Activated CD4-positive, alpha-beta T cell treated with anti-CD3 and anti-CD28 coated beads, Interleukin-2, amount 50 U/mL, for 1 hour (primary cell): ENCODE results near the gene ALDOA.
"Not testable (repeated sequence)": the region's sequence is repeated elsewhere in the genome, so short reads cannot be mapped to it uniquely, and the experiment has no call there.

Experiments
- DNase-seq: peaks from one replicate; pipeline ENCODE4 v3.0.0-alpha.2; 2020

ALDOA gene

DNA sequence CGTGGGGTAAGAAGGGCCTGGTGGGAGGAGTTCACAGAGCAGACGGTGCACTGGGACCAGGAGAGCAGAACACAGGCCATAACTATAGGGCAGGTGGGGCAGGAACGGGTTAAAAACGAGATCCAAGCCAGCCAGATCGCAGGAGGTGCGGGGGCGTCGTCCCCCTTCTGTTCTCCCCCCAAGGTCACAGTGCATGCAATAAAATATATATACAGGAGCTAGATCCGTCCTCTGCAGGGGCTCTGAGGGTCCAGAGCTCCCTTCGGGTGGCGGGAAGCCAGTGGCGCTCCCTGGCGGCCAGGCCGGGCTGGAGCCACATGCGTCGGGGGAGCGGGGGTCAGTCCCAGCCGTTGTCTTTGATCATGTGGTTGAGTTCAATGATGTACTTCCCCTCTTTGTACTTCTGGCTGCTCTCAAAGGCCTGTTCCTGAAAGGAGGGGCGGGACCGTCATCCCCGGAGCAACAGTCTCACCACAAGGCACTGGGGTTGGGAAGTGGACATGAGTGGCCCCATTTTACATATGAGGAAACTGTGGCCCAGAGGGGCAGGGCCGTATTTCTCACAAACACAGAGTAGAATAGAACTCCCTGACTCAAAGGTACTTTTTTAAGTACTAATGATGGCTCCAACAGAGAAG, 26.9 kb downstream of the ALDOA start:
- peak; percentile 55 for DNase-seq

DNA sequence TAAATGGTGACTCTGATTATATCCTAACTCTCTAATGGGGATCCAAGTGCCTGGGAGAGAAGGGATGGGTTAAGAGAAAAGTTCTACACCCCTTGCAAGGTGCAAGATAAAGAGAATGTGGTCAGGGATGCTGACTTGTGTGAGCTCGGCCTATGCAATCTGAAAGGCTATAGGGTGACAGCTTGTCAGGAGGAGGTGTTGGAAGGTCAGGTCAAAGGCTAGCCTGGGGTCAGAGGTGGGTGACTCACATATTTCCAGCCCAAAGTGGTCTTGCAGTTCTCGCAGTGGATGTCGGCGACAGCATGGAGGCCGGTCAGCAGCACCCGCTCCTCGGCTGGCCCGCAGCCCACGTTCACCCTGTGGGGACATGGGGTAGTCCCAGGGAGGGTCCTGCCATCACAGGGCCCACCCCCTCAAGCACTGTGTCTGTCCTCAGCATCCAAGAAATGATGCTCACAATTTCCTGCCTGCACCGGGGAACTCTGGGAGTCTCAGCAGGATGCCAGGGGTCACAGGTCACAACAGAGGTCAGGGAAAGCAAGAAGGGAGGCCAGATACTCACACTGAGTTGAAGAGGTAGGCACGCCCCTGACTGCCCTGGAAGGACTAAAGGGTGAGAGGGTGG, 29.1 kb downstream of the ALDOA start:
- no peak for DNase-seq

DNA sequence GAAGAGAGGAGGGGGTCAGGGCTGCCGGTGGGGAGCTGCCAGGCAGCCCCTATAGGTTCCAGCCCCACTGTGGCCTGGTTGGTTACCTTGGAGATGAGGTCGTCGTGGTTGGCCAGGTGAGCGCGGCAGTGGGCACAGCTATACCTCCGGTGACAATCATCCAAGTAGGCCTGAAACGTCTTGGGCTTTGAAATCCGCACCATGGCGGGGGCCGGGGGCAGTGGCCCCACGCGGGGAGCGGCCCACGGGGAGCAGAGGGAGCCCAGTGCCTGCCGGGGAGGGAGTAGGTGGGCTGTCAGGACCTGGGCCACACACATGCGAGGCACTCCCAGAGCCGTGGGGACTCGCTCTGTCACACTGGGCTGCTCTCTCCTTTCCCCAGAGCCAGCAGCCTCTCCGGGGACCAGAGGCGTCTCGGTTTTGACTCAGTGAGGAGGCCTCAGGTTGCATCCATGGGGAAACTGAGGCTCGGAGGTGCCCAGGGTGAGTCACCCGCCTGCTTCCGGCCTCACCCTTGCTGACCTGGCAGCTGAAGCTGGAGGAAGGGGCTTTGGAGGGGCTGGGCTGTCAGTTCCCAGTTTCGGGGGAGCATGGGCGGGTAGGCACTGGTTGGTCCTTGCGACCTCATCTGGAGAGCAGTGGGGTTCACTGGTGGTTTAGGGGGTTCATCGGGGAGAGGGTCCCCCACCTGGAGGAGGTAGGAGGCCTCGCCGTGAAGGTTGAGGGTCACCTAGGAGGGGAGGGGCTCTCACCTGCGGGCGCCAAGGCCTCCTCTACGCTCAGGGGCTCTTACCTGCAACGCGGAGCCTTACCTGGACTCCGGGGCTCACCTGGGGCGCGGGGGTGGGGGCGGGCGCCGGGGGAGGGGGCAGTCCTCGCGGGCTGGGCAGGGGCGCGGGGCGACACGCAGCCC, 29.9 kb downstream of the ALDOA start:
- peak; percentile 23 for DNase-seq

DNA sequence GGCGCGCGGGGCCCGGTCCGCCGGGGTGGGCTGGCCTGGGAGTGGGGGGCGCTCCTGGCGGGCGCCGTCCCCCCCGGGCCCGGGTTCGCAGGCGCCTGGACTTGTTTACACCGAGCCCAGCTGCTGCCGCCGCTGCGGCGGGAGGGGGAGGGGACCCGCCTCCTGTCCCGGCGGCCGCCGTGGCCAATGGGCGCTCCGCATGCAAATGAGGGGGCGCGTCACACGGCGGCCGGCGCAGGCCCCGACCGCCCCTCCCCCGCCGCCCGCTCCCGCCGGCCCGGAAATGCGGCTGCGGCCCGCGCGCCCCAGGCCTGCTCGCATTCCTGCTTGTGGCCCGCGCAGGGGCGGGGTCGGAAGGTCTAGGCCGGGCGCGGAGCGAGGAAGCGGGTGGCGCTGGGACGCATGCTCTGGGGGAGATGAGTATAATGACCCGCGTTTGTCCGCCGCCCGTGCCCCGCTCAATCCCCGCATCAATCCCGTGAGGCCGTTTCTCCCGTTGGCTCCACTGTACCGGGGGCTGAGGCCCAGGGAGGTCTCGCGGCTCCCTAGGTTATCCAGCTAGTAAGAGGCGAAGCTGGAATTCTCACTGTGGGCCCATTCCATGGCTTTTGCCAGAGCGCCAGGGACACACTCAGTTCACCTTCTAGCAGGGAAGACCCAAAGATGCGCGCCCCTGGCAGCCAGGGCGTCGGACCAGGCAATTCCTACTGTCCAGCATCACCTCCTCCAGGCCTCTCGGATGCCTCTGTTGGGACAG, 30.7 kb downstream of the ALDOA start, which contains the start of gene YPEL3:
Gene YPEL3, minus strand, starts transcription at position 109 of the 757 bp plus-strand sequence. CDS start 731 bp downstream, outside the sequence.
- DNase-seq = peak; percentile 86

DNA sequence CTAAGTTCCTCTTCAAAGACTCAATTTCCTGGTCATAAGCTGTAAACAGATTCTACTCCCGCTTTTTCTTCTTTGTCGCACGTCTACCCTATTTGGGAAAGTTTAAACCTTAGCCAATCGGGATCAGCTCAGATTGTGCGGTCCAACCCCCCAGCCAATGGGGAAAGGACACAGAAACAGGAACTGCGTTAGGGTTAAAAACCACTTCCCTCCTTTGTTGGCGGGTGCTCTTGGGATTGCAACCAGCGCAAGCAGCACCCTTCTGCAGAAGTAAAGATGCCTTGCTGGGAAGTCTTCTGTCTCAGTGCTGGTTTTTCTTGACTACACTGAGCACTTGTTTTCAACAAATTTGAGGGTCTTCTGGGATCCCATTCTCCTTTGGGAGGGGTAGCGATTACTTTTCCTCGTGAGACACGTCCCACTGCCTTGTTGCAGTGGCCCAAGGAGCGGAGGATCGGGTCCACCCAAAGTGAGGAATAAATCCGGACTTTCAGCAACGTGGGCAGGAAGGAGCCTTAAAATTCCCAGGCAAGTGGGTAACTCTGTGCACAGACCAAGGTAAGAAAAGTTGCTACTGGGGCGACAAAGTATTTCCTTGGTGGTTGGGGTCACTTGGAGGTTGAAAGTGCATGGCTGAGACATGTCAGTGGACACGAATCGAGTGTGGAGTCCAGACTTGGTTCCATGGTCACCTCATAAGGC, 31.5 kb downstream of the ALDOA start:
- DNase-seq = no peak

DNA sequence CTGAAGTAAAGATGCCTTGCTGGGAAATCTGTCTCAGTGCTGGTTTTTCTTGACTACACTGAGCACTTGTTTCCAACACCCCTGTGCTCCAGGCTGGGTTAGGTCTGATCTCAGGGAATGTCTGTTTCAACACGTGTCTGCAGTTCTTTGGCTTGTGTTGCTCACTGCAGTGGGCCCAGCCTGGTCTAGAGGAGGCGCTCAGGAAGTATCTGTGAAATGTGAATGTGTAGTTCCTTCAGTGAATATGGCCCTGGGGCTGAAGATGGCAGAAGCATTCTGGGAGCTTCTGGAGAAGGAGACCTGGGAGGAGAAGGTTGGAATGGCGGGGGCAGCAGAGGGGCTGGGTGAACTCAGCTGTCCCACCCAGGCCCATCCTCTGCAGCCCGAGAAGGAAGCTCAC, 38.5 kb downstream of the ALDOA start:
- DNase-seq = no peak

DNA sequence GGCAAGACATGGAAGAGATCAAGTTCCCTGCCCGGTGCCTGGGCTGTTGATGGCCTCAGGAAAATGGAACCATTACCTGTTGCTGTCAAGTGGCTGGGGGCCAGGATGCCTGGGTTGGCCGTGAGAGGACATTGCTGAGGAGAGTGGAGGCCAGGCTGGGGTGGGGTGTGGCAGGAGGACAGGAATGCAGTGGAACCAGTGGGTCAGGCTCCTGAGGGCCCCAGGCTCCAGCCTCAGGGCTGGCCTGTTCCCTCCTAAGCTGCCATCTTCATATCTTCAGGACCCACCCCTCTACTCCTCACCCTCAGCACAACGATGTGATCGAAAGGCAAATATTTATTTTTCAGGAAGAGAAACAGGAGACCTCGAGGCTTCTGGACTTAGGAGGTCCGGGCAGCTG, 38.9 kb downstream of the ALDOA start:
- no peak for DNase-seq

DNA sequence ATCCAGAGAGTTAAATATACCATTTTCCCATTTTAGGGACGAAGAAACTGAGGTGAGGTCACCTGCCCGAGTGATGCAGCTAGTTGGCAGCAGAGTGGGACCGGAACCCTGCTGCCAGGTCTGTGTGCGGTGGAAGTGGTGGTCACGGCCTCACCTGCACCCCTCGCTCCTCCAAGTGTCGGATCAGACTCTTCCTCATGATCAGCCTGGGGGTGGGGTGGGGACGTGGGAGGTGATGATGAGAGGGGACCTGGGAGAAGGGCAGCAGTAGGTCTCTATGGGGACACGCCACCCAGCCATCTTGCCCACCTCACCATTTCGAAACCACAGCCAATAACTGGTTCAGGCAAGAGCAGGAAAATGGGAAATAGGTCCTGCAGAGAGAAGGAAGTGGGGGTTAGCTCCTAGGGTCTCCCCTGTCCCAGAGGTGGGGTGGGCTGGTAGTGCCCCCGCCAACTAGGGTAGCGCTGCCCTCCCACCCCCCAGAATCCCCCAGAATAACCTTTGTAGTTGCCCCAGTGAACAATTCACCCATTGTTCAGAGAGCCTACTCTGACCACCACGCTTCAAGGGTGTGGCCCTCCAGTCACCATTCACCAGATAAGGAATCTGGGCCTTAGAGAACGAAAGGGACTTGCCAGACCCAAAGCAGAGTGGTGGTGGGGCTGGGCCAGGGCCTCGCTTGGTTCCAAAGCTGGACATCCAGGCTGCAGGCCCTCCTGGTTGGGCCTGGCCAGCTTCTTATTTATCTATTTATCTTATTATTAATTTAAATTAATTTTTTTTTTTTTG, 42.7 kb downstream of the ALDOA start:
- DNase-seq = no peak

DNA sequence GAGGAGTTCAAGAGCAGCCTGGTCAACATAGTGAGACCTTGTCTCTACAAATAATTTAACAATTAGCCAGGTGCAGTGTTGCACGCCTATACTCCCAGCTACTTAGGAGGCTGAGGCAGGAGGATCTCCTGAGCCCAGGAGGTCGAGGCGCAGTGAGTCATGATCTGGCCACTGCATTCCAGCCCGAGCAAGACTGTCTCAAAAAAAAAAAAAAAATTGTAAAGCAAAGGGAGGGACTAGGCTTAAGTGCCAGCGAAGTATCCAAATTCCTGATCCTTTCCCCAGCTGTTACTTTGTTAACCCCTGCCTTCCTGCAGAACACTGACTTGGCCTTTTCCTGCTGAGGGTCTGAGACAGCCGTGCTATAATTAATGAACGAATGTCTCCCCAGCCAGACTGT, 45.1 kb downstream of the ALDOA start:
- no peak for DNase-seq

DNA sequence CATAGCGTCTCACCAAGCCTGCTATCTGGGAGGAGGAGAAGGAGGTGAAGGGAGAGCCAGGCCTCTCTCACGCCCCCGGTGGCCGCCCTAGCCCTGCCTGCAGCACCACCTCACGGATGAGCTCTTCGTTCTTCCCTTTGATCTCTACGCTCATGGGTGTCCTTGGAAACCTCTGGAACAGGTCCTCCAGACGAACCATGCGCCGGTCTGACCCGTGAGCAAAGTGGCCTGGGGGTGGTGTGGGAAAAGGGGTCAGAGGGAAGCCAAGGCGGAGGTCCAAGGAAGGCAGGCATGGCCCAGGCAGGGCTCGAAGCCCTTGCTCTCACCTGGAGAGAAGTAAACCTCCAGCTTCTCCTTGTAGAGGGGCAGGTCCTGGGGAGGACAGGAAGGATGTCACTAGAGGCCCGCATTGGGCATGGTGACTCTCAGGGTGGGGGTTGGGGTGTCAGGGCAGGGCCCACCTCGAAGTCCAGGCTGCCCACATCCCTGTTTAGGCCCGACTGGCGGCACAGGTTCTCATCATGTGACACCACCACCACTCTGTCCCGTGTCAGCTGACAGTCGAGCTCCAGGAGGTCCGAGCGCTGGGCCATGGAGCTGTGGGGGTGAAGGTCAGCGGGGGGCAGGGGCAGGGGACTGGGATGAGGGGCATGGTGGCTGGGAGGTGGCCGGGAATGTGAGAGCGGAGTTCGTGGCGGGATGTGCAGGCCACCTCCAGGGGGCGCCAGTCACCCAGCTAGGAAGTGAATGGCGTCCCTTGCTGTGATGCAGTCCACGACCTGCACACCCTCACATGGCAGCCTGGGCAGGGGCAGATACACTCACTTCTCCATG, 46.9 kb downstream of the ALDOA start:
- DNase-seq = peak; percentile 54

DNA sequence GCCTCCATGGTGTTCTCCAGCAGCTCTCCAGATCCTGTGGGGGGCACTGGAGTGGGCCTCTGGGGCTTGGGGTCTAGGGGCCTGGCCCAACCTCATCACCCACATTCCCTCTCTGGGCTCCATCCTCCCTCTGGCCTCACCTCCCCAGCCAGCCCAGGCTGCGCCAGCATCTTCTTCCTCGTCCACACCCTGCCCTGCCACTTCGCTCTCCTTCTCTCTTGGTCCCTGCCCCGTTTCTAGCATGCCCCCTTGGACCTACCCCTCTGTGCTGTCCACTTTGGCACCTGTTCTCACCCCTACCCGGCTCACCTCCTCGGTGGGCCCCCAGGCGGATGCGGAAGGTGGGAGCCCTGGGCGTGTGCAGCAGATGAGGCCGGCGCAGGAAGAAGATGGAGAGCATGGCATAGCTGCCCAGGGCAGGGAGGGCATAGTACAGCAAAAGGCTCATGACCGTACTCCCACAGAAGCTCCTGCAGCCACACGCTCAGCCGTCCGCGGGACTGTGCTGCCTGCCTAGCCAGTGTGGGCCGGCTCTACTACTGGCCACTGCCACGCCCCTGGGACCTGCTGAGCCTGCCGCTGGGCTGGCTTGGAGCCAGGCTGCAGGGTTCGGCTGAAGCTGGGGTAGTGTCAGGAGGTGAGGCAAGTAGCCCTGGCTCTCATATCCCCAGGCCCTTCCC, 47.6 kb downstream of the ALDOA start, which contains the start of gene GDPD3:
Gene GDPD3, minus strand, starts transcription at position 507 of the 680 bp plus-strand sequence. Its CDS starts 59 bp downstream, at position 448.
- DNase-seq = no peak

DNA sequence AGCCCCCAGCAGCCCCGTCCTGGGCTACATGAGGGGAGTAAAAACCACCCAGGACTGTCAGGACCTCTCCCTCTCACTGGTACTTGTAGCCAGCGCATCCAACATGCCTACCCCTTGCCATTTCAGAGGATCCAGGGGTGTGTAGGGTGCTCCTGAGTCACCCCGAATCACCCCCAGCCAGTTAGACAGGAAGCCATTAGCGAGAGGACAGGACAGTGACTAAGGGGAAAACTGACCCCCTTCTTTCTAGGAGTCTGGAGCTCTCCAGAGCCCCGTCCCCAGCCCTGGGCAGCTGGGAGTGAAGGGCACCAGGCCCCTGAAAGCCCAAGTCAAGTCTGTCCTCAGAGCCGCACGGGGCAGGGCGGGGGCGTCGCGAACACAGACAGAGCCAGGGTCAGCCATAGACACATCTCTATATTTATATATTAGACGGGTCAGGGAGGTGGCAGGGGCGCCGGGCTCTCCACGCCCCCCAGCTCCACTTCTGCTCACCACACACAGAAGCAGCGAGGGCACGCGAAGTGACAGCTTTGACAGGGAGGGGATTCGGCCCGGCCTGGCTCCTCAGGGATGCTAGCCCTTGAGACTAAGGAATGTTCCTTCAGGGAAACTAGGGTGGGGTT, 48.3 kb downstream of the ALDOA start:
- DNase-seq = no peak

DNA sequence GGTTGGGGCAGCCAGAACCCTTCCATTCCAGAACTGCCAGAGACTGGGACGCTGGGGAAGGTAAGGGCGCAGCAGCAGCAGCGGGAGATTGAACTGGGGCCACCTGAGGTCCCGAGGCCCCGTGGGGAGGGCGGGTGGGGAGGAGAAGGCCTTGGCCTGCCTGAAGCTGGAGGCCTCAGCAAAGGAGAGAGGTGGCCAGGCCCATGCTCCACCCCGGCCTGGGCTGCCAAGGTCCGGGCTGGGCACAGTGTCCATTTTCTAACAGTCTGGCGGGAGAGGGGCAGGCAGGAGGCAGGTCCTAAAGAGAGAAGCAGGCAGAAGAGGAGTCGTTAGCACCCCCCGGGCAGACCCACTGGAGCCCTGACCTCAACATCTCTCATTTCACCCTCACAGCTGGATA, 48.9 kb downstream of the ALDOA start:
- no peak for DNase-seq

DNA sequence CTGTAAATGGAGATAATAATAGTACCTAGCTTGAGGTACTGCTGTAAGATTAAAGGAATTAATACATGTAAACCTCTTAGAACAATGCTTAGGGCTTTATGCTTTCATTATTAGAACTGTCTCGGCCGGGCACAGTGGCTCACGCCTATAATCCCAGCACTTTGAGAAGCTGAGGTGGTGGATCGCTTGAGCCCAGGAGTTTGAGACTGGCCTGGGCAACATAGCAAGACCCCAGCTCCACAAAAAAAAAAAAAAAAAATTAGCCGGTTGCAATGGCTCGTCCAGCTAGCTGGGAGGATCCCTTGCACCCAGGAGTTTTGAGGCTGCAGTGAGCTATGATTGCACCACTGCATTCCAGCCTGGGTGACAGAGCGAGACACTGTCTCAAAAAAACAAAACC, 49.3 kb downstream of the ALDOA start:
- DNase-seq = not testable (repeated sequence)

DNA sequence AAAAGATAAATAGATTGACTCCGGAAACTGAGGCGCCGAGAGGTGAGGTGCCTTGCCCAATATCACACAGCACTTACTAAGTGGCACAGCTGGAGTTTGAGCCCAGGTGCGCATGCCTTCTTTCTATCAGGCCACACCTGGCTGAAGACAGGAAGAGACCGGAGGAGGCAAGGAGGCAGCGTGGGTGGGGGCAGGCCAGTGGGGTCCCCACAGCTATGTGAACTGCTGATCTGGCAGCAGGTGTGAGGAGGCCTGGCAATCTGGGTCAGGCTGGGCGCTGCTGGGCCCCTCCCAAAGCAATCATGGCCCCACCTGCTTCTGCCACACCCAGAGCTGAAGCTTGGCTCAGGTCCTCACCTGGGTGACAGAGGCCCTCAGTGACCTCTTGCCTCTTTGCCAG, 49.7 kb downstream of the ALDOA start:
- DNase-seq = no peak

DNA sequence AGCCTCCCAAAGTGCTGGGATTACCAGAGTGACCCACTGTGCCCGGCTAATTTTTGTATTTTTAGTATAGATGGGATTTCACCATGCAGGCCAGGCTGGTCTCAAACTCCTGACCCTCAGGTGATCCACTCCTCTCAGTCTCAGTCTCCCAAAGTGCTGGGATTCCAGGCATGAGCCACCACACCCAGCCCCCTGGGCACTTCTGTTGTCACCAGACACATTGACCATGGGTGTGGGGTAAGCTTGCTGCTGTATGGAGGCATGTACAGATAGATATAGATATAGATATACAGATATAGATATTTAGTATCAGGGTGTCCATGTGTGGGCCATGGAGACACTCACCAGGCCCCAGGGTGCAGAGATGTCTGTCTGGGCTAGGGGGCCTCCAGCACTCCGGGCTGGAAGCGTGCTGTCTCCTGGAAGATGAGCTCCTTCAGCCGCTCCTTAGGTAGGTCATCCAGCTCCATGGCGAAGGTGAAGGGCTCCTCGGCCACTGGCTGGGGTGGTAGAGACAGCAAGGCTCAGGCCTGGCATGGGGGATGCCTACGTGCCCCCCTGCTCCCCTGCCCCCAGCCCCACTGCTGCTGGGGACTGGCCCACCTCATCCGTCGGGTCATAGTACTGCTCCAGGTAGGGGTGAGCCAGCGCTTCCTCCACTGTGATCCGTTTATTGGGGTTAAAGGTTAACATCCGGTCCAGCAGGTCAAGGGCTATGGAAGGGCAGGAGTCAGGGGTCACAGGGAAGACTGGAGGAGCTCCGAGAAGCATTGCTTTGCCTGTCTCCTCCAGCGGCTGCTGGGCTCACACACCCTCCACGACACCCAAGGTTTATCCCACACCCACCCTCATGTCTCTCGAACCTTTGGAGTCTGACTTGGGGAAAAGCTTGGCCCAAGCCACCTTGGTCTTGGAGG, 51.0 kb downstream of the ALDOA start:
- DNase-seq = no peak

DNA sequence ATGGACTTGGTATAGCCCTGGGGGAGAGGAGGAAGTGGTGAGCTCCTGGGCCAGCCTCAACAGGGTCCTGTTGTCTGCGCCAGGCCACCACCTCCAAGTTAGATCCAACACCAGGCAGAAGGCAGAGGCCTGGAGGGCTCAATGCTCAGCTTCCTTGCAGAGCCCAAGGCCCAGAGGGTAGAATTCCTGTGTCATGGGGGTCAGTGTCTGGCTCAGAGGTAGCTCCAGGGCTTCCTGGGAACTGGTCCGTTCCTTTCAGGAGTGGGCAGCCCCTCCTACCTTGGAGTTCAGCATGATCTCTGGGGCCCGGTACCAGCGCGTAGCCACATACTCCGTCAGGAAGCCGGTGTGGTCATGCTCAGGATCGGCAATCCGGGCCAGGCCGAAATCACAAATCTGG, 52.2 kb downstream of the ALDOA start:
- no peak for DNase-seq

DNA sequence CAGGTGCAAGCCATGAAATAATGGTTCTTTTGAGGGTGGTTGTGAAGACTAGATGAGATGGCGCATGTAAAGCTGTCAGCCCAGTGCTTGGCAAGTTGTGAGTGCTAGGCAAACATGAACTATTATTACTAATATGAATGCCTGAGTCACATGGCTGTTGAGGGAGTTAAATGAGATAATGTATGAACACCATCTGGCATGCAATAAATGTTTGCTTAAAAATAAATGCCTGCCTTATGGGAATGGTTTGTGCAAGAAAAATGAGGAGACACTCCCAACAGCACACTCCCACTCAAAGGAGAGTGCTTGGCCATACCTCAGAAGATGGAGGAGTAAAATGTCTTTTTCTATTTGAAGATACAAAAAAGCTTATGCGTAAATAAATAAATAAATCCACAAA, 53.9 kb downstream of the ALDOA start:
- DNase-seq = no peak
